Fibroblast of lung (primary cell): ENCODE data around the gene JDP2. TPM values are rescaled to one million over a fixed set of nuclear protein-coding genes. Genes with fewer than 3 reads are reported as not detected.

Experiments used
- DNase-seq, 2 donors: peaks; one replicate each; pipeline versions ENCODE4 v3.0.0 to v3.0.0-alpha.2; 2010; ENCODE audit warnings: low read depth in 2 of 2
- H2AFZ ChIP-seq: 2 replicates; pipeline ENCODE4 v1.5.1; 2012; ENCODE audit warnings: low read length, control low read depth, inconsistent platforms
- H3K27ac ChIP-seq: 2 replicates; pipeline ENCODE4 v1.5.1; 2011; ENCODE audit warnings: low read length, control low read depth; ENCODE audit not compliant: insufficient read depth
- H3K27me3 ChIP-seq: 2 replicates; pipeline ENCODE4 v1.5.1; 2011; ENCODE audit warnings: mild to moderate bottlenecking, low read length; ENCODE audit not compliant: control insufficient read depth, insufficient read depth
- H3K36me3 ChIP-seq: 2 replicates; pipeline ENCODE4 v1.5.1; 2011; ENCODE audit warnings: low read length; ENCODE audit not compliant: control insufficient read depth, insufficient read depth
- H3K4me1 ChIP-seq: 2 replicates; pipeline ENCODE4 v1.5.1; 2011; ENCODE audit warnings: low read length; ENCODE audit not compliant: control insufficient read depth, insufficient read depth; ENCODE audit errors: extremely low read depth
- H3K4me2 ChIP-seq: 2 replicates; pipeline ENCODE4 v1.5.1; 2011; ENCODE audit warnings: low read length, control low read depth; ENCODE audit not compliant: insufficient read depth; ENCODE audit errors: extremely low read depth
- H3K4me3 ChIP-seq, 4 experiments: fragments of 200-600 bp in 1 of 4; sonication (generic) in 1 of 4; replicated peaks in 1 of 4; 2 replicates each; pipeline ENCODE4 v1.5.1; 2011 to 2016; ENCODE audit warnings: low read length in 4 of 4, low read depth in 3 of 4, mild to moderate bottlenecking in 3 of 4, control low read depth in 2 of 4, inconsistent platforms in 1 of 4, mixed read lengths in 1 of 4; ENCODE audit not compliant: insufficient read depth in 1 of 4; ENCODE audit errors: control extremely low read depth in 1 of 4
- H3K79me2 ChIP-seq: 2 replicates; pipeline ENCODE4 v1.5.1; 2012; ENCODE audit warnings: mild to moderate bottlenecking, low read length, inconsistent platforms; ENCODE audit not compliant: control insufficient read depth, insufficient read depth
- H3K9ac ChIP-seq: 2 replicates; pipeline ENCODE4 v1.5.1; 2011; ENCODE audit warnings: mild to moderate bottlenecking, low read length, control low read depth; ENCODE audit not compliant: insufficient read depth
- H3K9me3 ChIP-seq: 2 replicates; pipeline ENCODE4 v1.5.1; 2012; ENCODE audit warnings: low read depth, low read length; ENCODE audit not compliant: control insufficient read depth, insufficient read depth
- H4K20me1 ChIP-seq: 2 replicates; pipeline ENCODE4 v1.5.1; 2011; ENCODE audit warnings: low read length; ENCODE audit not compliant: control insufficient read depth, insufficient read depth; ENCODE audit errors: extremely low read depth
- CTCF ChIP-seq, 2 donors: IDR thresholded peaks in 1 of 2; conservative IDR thresholded peaks in 1 of 2; 1 replicate in 1 of 2; 2 replicates in 1 of 2; pipeline ENCODE4 v1.5.1; 2011 to 2012; ENCODE audit warnings: low read length in 2 of 2, control low read depth in 1 of 2, inconsistent platforms in 1 of 2, low read depth in 1 of 2, mild to moderate bottlenecking in 1 of 2
- EZH2 ChIP-seq: IDR thresholded peaks from 2 replicates; pipeline ENCODE4 v1.5.1; 2012; ENCODE audit warnings: low read length, control low read depth, mild to moderate bottlenecking; ENCODE audit errors: missing control alignments
- polyA plus RNA-seq, 2 donors: library from polyadenylated mRNA; depleted of rRNA in 1 of 2; stranded (reverse) in 1 of 2; unstranded in 1 of 2; fragments of >200 nt; gene quantifications; 2 replicates each; pipeline ENCODE4 v1.2.1, GENCODE V29; 2011 to 2012; ENCODE audit warnings: missing spikeins in 1 of 2
- total RNA-seq: library from RNA; depleted of rRNA; stranded (reverse); fragments of >200 nt; gene quantifications from 2 replicates; pipeline ENCODE4 v1.2.1, GENCODE V29; 2014

The JDP2 gene
- total and polyA plus RNA-seq, 2 donors (not counting 1 experiment from before 2014, with no cell fraction given): 40.8 to 95.3 TPM

GRCh38 chr14:75487155-75487671 lies 59.4 kb downstream of the JDP2 start:
- Histone ChIP-seq H2AFZ (no peak overlapping the region), H3K4me2 (no peak overlapping the region), H3K36me3 (no peaks in the 10 kb centered on the region), H3K79me2 (no peaks in the 10 kb centered on the region), H3K9me3 (no peaks in the 10 kb centered on the region), H3K27me3 (peaks cover 4% of the 10 kb centered on the region), H4K20me1 (no peaks in the 10 kb centered on the region), H3K4me1 (no peaks in the 10 kb centered on the region), H3K4me3 (no peak overlapping the region), H3K27ac (no peak overlapping the region), H3K9ac (no peak overlapping the region)
- DNase-seq: no peak
- TF ChIP-seq EZH2 (no peak), CTCF (conservative IDR thresholded peaks at IDR 0.05 in 1 of 2, IDR thresholded peaks at IDR 0.05 in 1 of 2; ENCODE audit: low read depth in 1 of 2, low read length in 2 of 2) (no peak)

GRCh38 chr14:75489480-75489837 lies 61.6 kb downstream of the JDP2 start:
- Histone ChIP-seq H3K4me2 (no peak overlapping the region), H3K27me3 (peaks cover 4% of the 10 kb centered on the region), H3K27ac (no peak overlapping the region), H3K4me3 (no peak overlapping the region), H3K36me3 (no peaks in the 10 kb centered on the region), H4K20me1 (no peaks in the 10 kb centered on the region), H2AFZ (no peak overlapping the region), H3K9me3 (no peaks in the 10 kb centered on the region), H3K9ac (no peak overlapping the region), H3K4me1 (no peaks in the 10 kb centered on the region), H3K79me2 (no peaks in the 10 kb centered on the region)
- TF ChIP-seq EZH2: no peak
- TF ChIP-seq CTCF (conservative IDR thresholded peaks at IDR 0.05 in 1 of 2, IDR thresholded peaks at IDR 0.05 in 1 of 2; ENCODE audit: low read depth in 1 of 2, low read length in 2 of 2): no peak
- DNase-seq: no peak

GRCh38 chr14:75491376-75491978 lies 63.7 kb downstream of the JDP2 start:
- Histone ChIP-seq H3K4me3 (no peak overlapping the region), H4K20me1 (no peaks in the 10 kb centered on the region), H3K27me3 (peaks cover 4% of the 10 kb centered on the region), H3K79me2 (no peaks in the 10 kb centered on the region), H3K9me3 (no peaks in the 10 kb centered on the region), H3K9ac (no peak overlapping the region), H3K4me1 (no peaks in the 10 kb centered on the region), H3K27ac (no peak overlapping the region), H3K36me3 (no peaks in the 10 kb centered on the region), H3K4me2 (no peak overlapping the region), H2AFZ (no peak overlapping the region)
- DNase-seq: no peak
- no peak for TF ChIP-seq CTCF (conservative IDR thresholded peaks at IDR 0.05 in 1 of 2, IDR thresholded peaks at IDR 0.05 in 1 of 2; ENCODE audit: low read depth in 1 of 2, low read length in 2 of 2)
- no peak for TF ChIP-seq EZH2
